ENCODE results near the gene FANCI.
A peak's percentile ranks its signal among the peaks of the same experiment; 100 is the strongest.

The FANCI gene

GRCh38 chr15:89243691-89244573, at the start of gene FANCI:
Gene FANCI, plus strand, starts transcription at chr15:89243979. Its CDS starts 3,669 bp downstream, at chr15:89247648.
- peak; percentile 38 to 97 (median 88) for DNase-seq

- DNase-seq, result peak in 6 of 56 donors; percentile 7 to 32 (median 16)
Measured at GRCh38 chr15:89194608-89195007, 49.2 kb upstream of the FANCI start.

- DNase-seq, result no peak
Measured at GRCh38 chr15:89195836-89196235, 47.9 kb upstream of the FANCI start.

- no peak for DNase-seq
Measured at GRCh38 chr15:89196241-89196640, 47.5 kb upstream of the FANCI start.

GRCh38 chr15:89196994-89197393, 46.8 kb upstream of the FANCI start:
- peak in 1 of 56 donors; percentile 13 for DNase-seq

- DNase-seq, result peak in 54 of 56 donors; percentile 15 to 87 (median 69)
Measured at GRCh38 chr15:89197503-89197971, 46.2 kb upstream of the FANCI start.

GRCh38 chr15:89198196-89198595, 45.6 kb upstream of the FANCI start:
- DNase-seq, result no peak

- DNase-seq, result peak in 30 of 56 donors; percentile 7 to 67 (median 34)
Measured at GRCh38 chr15:89198934-89199333, 44.8 kb upstream of the FANCI start.

GRCh38 chr15:89199746-89200145, 44.0 kb upstream of the FANCI start:
- peak in 16 of 56 donors; percentile 9 to 46 (median 28) for DNase-seq

- DNase-seq, result peak in 1 of 56 donors; percentile 12
Measured at GRCh38 chr15:89200182-89200581, 43.6 kb upstream of the FANCI start.

- DNase-seq, result no peak
Measured at GRCh38 chr15:89201465-89202005, 42.2 kb upstream of the FANCI start.

GRCh38 chr15:89203705-89204273, 40.0 kb upstream of the FANCI start:
- no peak for DNase-seq

- no peak for DNase-seq
Measured at GRCh38 chr15:89205991-89206585, 37.7 kb upstream of the FANCI start.

GRCh38 chr15:89206908-89207331, 36.9 kb upstream of the FANCI start:
- DNase-seq, result peak in 51 of 56 donors; percentile 19 to 87 (median 64)

- no peak for DNase-seq
Measured at GRCh38 chr15:89208256-89208655, 35.5 kb upstream of the FANCI start.

GRCh38 chr15:89209057-89209456, 34.7 kb upstream of the FANCI start:
- no peak for DNase-seq

- DNase-seq, result no peak
Measured at GRCh38 chr15:89211678-89212170, 32.1 kb upstream of the FANCI start.

- no peak for DNase-seq
Measured at GRCh38 chr15:89215627-89216026, 28.2 kb upstream of the FANCI start.

- DNase-seq, result no peak
Measured at GRCh38 chr15:89217031-89217430, 26.7 kb upstream of the FANCI start.

- no peak for DNase-seq
Measured at GRCh38 chr15:89217686-89218376, 25.9 kb upstream of the FANCI start.

- no peak for DNase-seq
Measured at GRCh38 chr15:89218531-89218930, 25.2 kb upstream of the FANCI start.
